Omental fat pad (tissue), 4 donors: ENCODE results near the gene RNF103. TPM values are rescaled to one million over a fixed set of nuclear protein-coding genes. Genes with fewer than 3 reads are reported as not detected.
"Not testable (repeated sequence)": the region's sequence is repeated elsewhere in the genome, so short reads cannot be mapped to it uniquely, and the experiment has no call there.

Experiments
- ATAC-seq: fragments of 150-250 bp; one replicate; pipeline ENCODE4 v1.9.1; 2016; ENCODE audit warnings: mild to moderate bottlenecking, moderate library complexity; ENCODE audit not compliant: low FRiP score
- DNase-seq: peaks from one replicate; pipeline ENCODE4 v3.0.0-alpha.2; 2019; ENCODE audit warnings: low spot score
- total RNA-seq, 4 donors: library from RNA; depleted of rRNA; stranded (reverse); fragments of >200 nt; gene quantifications; one replicate each; pipeline ENCODE4 v1.1.0, GENCODE V29; 2016
- TF ChIP-seq, protein P1 (sequence below), 3 donors: fragments of 450-650 bp; IDR thresholded peaks; one replicate each; pipeline ENCODE4 v1.5.1; 2016 to 2017; ENCODE audit warnings: antibody characterized with exemption in 3 of 3, mild to moderate bottlenecking in 3 of 3, moderate library complexity in 2 of 3

RNF103 gene
- total RNA-seq, 4 donors from 2014 or later = 22.7 to 41.0 (median 28.2) TPM

DNA sequence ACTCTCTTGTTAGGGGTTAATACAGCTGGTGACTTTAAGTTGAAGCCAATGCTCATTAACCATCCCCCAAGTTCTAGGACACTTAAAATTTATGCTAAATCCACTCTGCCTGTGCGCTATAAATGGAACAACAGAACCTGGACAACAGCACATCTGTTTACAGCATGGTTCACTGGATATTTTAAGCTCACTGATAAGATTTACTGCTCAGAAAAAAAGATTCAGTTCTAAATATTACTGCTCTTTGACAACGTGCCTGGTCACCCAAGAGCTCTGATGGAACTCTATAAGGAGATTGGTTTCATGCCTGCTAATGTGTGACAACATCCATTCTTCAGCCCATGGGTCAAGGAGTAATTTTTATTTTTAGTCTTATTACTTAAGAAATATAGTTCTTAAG is 27.5 kb downstream of the RNF103 start:
- no peak for DNase-seq
- no peak for ATAC-seq
- TF ChIP-seq, protein P1, sequence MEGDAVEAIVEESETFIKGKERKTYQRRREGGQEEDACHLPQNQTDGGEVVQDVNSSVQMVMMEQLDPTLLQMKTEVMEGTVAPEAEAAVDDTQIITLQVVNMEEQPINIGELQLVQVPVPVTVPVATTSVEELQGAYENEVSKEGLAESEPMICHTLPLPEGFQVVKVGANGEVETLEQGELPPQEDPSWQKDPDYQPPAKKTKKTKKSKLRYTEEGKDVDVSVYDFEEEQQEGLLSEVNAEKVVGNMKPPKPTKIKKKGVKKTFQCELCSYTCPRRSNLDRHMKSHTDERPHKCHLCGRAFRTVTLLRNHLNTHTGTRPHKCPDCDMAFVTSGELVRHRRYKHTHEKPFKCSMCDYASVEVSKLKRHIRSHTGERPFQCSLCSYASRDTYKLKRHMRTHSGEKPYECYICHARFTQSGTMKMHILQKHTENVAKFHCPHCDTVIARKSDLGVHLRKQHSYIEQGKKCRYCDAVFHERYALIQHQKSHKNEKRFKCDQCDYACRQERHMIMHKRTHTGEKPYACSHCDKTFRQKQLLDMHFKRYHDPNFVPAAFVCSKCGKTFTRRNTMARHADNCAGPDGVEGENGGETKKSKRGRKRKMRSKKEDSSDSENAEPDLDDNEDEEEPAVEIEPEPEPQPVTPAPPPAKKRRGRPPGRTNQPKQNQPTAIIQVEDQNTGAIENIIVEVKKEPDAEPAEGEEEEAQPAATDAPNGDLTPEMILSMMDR (IDR thresholded peaks at IDR 0.05) = no peak

DNA sequence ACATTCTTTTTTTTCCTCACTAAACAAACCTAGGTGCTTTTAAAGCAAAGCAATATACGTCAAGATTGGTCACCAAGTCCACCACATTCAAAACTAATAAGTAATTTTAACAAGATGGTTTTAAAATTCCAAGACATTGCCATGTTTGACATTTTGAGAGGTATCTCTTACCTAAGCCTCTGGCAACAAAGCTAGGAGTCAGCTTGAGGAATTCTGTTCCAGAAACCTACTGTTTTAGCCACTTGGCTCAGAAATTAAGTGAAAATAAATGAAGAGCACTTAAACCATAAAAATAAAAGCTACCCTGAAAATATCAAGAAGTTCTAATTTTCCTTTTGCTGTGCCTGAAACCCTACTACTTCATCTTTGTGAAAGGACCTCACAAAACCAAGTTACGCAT is 30.4 kb downstream of the RNF103 start:
- no peak for DNase-seq
- ATAC-seq = no peak
- TF ChIP-seq, protein P1 (IDR thresholded peaks at IDR 0.05) = no peak

DNA sequence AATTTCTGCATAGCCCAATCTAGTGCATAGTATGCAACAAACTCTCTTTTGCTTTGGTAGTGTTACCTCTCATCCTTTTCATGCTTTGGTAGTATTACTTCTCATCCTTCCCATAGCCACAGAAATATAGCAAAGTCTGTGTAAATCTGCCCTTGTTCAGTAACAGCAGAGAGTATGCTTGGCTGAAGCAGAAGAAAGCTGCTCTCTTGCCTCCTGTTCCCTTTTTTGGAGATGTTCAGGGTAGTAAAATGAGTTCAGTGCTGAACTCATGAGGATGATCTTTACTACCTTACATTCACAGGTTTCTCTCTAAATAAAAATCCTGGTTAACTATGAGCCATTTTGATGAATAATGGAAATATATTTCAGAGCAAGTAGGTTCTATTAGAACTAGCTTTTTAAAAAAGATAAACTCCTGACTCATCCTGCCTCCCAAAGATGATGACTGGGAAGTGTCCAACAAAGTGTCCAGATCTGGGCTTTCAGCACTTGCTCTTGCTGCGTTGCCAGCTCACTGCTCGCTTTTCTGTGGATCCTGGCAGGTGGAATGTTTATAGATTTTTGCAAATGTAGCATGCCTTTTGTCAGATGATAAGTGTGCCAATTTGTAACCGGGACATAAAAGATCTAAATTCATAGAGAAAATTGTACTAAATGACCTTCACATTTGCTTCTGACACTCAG is 31.0 kb downstream of the RNF103 start:
- DNase-seq = no peak
- ATAC-seq = peak; percentile 95
- TF ChIP-seq, protein P1 (IDR thresholded peaks at IDR 0.05) = no peak

DNA sequence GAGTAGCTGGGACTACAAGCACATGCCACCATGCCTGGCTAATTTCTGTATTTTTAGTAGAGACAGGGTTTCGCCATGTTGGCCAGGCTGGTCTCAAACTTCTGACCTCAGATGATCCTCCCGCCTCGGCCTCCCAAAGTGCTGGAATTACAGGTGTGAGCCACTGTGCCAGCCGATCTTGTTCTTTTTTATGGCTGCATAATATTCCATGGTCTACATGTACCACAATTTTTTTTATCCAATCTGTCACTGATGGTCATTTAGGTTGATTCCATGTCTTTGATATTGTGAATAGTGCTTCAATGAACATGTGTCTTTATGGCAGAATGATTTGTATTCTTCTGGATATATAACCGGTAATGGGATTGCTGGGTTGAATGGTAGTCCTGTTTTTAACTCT is 34.0 kb downstream of the RNF103 start:
- not testable (repeated sequence) for ATAC-seq, DNase-seq

DNA sequence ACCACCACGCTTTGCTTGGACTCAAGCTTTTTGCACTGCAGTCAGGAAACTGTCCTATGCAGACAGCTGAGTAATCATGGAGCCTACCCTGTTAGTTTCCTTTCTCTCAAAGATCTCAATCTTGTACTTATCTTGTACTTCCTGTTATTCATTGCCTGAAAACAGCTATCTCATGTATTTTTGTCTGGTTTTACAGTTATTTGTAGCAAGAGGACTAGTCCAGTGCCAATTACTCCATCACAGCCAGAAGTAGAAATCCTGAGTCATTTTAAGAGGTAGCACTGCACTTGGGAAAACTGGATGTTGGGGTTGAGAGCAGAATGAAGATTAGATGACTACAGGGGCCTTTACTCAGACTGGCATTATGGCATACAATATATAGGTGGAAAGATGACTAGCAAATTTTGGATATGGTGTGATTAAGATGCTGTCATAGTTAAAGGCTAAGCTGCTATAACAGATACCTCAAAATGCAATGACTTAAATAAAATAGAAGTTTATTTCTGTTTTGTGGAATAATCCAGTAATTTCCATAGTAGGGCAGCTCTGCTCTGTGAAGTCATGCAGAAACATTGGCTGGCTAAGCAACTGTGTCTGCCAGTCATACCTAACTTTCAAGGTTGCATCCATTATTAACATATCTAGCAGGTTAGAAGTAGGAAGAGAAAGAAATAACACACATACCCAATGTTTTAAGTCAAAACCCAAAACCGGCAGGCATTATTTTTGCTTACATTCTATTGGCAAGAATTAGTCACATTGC is 39.3 kb downstream of the RNF103 start:
- DNase-seq = no peak
- TF ChIP-seq, protein P1 (IDR thresholded peaks at IDR 0.05) = no peak
- ATAC-seq = no peak

DNA sequence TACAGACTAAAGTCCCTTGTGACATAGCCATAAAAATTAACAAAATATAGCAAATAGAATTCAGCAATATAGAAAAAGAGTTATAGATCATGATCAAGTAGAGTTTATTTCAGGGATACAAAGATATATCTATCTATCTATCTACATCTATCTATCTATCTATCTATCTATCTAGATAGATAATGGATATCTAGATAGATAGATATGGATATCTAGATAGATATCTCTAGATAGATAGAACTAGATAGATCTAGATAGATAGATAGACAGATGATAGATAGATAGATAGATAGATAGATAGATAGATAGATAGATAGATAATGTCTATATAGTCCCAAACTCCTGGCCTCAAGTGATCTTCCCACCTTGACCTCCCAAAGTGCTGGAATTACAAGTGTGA is 43.1 kb downstream of the RNF103 start:
- ATAC-seq (no peak), DNase-seq (no peak)
- TF ChIP-seq, protein P1 (IDR thresholded peaks at IDR 0.05) = no peak

DNA sequence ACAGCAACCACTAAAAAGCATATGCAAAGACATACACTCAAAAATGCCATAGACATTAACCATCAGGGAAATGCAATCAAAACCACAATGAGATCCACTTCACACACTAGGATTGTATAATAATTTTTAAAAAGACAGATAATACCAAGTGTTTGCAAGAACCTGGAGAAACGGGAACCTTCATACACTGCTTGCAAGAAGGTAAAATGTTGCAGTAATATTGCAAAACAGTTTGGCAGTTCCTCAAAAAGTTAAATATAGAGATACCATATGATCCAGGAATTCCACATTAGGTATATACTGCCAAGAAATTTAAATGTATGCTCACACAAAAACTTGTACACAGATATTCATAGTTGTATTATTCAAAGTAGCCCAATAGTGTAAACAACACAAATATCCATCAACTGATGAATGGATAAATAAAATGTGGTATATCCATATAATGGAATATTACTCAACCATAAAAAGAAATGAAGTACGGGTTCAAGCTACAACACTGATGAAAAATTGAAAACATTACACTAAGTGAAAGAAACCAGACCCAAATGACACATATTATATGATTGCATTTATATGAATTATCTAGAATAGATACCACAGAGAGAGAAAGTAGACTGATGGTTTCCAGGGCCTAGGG is 45.7 kb downstream of the RNF103 start:
- TF ChIP-seq, protein P1 (IDR thresholded peaks at IDR 0.05) = no peak
- DNase-seq (no peak), ATAC-seq (no peak)
